ENCODE results near the gene NPY5R.

DNA sequence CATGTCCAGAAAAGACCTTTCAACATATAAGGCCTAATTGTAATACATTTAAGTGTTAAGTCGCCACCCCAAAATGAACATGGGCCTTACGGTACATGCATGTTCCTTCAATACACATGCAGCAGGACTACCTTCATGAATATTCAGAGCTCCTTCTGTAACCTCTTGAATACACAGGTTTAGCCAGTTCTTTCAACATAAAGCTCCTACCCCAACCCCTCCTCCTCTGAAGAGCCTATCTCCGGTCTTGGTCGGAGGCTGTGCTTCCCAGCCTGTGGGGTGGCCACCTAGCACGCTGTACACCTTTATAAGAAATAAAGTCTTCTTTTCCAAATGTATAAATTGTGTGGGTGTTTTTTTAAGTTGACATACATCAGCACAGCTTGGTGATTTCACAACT is 28.3 kb downstream of the NPY5R start:
- TF ChIP-seq, protein P1, sequence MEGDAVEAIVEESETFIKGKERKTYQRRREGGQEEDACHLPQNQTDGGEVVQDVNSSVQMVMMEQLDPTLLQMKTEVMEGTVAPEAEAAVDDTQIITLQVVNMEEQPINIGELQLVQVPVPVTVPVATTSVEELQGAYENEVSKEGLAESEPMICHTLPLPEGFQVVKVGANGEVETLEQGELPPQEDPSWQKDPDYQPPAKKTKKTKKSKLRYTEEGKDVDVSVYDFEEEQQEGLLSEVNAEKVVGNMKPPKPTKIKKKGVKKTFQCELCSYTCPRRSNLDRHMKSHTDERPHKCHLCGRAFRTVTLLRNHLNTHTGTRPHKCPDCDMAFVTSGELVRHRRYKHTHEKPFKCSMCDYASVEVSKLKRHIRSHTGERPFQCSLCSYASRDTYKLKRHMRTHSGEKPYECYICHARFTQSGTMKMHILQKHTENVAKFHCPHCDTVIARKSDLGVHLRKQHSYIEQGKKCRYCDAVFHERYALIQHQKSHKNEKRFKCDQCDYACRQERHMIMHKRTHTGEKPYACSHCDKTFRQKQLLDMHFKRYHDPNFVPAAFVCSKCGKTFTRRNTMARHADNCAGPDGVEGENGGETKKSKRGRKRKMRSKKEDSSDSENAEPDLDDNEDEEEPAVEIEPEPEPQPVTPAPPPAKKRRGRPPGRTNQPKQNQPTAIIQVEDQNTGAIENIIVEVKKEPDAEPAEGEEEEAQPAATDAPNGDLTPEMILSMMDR (conservative IDR thresholded peaks at IDR 0.05; ENCODE audit: low read length), result no peak
- TF ChIP-seq EZH2phosphoT487 (IDR thresholded peaks at IDR 0.05; ENCODE audit: borderline replicate concordance), result no peak
